Activated T-cell treated with anti-CD3 and anti-CD28 coated beads, Interleukin-2, amount 50 U/mL, for 1 hour (primary cell): ENCODE results near the gene SMAP1.

Experiments
- DNase-seq: peaks from one replicate; pipeline ENCODE4 v3.0.0-alpha.2; 2020

The SMAP1 gene

DNA sequence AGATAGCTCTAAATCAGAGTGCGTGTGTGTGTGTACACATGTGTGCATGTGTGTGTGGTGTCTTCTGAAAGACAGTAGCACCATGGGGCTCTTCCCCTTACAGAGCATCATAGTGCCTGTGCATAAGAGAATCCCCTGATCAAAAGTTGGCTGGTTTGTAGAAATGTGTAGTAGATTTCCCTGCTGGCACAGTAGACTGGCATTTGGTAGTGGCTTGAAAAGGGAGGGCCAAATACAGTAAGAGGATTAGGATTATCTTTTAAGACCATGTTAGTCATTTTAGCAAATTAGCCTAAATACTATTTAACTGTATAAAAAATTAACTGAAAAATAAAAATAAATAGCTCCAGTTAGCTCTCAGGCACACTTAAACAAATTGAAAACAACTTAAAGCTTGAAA is 176.6 kb downstream of the SMAP1 start:
- no peak for DNase-seq

DNA sequence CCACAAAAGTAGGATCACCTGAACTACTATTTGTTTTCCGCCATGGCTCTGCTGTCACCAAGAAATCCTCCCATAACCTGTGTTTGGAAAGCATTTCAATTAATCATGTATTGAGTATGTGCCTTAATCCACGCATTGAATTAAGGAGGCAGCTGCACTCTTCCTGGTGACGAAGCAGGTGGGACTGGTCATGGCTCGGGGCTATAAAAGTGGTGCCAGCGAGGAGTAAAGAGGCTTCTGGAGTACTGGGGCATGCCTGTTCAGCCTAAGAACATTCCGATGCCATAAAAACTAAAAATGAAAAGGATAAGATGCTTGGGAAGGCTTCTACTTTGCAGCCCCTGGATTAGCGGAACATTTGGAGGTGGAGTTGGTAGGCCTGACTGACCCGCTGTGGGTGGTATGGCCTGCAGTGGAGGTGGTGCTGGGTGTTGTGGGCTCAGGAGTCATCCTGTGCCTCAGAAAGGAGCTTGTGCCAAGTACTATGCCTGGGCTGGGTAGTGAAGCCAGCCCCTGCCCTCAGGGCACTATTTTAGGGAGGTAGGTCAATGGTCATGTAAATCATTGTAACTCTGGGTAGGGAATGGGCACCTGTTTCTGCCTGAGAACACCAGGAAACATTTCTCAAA is 178.6 kb downstream of the SMAP1 start:
- DNase-seq: no peak

DNA sequence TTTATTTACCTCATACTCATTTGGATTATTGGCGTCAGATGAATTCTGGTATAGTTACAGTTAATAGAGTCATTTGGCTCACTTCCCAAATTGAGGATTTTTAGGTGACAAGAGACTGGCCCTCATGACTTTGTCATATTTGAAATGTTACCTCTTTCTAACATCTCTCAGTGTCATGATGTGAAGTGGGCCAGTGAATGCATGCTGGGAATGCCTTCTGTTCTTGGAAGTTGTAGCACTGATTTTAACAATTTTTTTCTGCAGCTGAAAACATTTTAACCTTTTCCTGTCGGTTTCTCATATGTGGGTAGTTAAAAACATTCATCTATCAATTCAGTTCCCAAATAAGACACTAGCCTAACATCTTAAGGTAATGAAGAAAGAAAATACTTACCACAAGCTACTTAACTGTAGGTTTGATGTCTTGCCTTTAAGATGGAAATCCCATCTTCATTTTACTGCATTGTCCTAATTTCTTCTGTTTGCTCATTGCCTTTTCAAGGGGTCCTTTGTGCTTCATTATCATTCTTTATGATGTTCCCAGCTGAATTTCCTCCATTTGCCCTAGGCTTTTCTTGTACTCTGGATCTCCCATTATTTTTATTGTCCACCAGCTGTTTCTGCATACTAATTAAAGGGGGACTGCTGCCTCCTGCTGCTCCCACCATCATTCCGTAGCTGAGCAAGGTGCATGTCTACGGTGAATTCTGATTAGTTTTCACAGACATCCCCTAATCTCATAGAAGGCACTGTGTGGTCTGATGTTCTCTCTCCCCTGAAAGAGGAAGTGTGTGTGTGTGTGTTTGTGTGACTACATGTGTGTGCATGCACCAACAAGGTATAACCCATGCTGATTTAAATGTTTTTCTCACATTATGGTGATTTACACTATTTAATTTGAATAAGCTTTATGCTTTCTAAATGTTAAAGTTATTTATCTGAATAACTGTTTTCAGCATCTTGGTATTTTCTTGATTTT is 179.7 kb downstream of the SMAP1 start:
- no peak for DNase-seq

DNA sequence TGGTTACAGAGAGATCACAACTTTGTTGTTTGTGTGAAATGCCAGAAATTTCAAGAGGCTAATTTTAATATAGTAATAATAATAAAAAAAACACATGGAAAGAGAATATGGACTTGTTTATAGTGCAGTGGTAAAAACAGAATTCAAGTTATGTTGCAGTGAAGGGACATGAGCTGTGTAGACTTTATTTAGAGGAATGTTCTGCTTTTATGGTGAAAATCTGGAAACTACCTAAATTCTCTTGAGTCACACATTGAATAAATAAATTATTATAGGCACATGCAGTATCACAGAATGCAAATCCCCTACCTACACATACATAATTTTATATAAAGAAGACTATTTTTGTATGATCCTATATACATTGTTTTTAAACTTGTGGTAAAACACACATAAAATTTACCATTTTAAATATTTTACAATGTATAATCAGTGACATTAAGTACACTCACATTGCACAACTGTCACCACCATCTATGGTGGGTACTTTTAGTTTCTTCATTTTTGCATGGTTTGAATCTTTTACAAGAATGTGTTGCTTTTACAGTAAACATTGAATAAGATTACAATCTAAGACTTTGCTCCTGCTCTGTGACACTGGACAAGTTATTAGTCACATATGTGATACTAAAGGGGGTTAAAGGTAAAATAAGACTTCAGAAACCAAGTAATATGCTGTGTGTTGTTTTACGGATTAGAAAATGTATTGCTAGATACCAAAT is 181.8 kb downstream of the SMAP1 start:
- no peak for DNase-seq

GRCh38 chr6:70852667-70853246 is 185.1 kb downstream of the SMAP1 start:
- no peak for DNase-seq

DNA sequence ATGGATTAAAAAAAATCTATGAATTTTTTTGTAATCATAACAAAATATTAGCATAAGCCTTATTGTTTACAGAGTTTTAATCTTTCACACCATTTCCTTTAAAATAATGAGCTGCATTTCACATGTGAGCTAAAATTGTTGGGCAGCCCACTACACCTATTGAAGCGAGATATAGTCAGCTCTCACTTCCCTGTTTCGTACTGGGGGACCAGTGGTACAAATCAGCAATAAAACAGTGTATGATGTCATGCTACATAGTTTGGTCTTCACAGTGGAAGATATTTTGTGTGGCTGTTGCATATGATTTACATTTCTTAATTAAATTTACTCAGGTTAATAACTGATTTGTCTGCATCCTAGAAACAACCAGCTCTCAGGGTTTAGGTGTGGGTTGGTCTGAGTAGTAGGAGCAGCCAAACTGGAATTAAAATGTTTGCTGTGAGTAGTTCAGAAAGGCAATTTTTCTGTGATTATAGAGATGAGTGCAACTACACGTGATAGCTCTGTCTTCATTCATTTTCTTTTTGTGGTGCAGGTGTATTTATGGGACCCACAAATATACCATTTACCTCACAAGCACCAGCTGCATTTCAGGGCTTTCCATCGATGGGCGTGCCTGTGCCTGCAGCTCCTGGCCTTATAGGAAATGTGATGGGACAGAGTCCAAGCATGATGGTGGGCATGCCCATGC is 189.8 kb downstream of the SMAP1 start:
- DNase-seq: no peak

GRCh38 chr6:70860045-70860444 is 192.4 kb downstream of the SMAP1 start:
- no peak for DNase-seq

DNA sequence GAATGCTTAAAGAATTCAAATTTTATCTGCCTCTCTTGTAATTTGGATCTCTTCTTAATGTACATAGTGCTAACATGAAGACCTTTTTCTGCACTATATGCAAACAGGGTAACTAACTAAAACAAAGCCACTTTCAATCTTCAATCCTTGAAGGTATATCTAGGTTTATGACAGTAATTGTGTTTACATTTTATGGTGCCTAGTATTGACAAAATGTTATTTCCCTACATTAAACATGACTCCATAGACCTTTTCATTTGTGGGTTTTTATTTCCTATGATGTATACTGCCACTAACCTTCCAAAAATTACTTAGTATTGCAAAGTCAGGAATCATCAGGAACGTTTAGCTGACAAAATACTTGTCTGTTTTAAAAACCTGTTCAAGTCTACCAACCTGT is 193.2 kb downstream of the SMAP1 start:
- DNase-seq: no peak

DNA sequence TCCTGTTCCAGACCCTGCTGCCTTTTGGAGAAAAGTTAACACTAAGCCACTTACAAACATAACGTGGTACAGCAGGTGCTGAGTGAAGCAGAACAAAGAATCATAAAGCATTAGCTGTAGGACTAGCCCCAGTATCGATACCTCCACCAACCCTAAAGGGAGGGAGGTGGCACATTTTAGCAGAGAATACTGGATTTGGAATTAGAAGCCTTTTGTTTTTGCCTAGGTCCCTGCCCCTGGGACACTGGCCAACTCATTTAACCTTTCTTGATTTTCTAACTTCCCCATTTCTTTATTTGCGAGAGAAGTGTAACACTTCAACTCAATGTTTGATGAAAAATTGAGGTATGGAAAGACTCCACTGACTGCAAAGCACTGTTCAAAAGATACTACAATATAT is 195.7 kb downstream of the SMAP1 start:
- no peak for DNase-seq

- no peak for DNase-seq
These were observed 196.7 kb downstream of the SMAP1 start for GRCh38 chr6:70864401-70864800.

DNA sequence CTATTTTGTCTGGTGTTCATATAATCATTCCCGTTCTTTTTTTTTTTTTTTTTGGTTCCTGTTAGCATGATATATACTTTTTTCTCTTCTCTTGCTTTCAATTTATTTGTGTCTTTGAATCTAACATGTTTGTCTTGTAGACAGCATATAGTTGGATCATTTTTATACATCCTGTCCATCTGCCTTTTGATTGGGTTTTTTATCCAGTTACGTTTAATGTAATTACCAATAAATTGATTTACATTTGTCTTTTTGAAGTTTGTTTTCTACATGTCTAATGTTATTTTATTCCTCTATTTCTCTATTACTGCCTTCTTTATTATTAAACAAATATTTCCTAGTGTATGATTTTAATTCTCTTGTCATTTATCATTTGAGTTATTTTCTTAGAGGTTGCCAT is 204.8 kb downstream of the SMAP1 start:
- DNase-seq: no peak

GRCh38 chr6:70874181-70874913 is 206.7 kb downstream of the SMAP1 start:
- no peak for DNase-seq

- no peak for DNase-seq
These were observed 211.8 kb downstream of the SMAP1 start for GRCh38 chr6:70879496-70879895.

DNA sequence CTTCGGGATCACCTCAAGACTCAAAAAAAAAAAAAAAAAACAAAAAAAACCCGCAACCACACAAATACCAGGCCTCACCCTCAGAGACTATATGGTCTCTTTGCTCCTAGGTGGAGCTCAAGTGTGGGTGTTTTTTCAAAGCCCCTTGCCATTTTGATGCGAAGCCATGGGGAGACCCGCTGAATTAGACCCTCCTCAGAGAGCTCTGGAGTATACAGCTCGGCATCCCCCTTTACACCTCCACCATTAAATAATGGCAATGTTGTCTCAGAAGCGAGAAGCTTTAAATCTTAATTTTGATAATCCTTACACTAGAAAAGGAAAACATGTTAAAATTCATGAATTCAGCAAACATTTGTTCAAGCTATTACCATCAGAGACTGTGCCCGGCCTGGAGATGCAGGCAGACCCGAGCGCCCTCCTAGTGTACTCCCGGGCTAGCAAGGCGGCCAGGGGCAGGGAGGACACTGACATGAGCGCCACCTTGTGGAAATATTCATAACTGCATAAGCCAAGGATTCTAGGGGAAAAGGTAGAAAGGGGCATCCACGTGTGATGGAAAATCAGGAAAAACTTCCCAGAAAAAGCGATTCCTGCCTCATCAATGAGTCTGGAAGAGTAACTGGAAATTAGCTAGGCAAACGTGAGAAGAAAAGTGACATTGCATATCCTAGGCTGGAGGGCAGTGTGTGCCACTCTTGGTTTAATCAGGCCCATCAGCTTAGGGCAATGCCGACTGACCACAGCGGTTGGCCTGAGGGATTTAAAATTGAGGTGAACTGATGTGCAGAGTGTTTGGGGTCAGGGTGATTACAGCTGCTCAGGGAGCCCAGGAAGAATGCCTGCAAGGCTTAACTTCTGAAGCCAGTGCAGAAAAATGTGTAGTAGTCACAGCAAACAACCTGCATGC is 216.6 kb downstream of the SMAP1 start:
- peak; percentile 41 for DNase-seq

DNA sequence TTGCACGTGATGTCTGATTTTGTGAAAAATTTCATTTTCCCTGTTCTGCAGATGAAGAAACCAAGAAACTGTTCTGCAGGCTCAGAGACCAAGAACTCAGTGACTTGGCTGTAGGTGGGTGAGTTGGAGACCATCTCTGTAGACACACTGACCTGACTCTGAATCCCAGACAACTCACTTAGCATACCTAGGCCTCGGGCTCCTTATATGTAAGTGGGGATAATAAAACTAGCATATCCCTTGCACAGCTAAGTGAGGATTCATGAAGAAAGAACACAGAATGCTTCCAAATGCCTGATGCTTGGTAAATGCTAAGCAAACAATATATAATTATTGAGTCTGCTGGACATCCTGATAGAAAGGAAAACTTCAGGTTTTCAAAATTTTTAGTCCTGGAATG is 218.4 kb downstream of the SMAP1 start:
- no peak for DNase-seq

DNA sequence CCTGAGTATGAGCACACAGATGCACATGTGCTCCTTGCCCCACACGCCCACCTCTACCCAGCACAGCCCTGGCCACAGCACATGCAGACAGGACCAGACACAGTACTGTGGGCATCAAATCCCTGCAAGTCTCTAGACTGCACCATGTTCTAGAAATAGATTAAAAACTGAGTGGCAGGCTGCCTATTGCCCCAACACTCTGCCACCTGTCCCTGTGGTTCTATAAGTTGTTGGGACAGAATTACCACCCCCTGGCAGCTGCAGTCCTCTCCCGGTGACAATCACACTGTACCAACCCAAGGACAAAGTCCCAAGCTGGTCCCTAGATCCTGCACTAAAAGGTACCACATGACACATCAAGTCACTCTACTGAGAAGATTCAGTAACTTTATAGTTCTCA is 219.0 kb downstream of the SMAP1 start:
- no peak for DNase-seq

DNA sequence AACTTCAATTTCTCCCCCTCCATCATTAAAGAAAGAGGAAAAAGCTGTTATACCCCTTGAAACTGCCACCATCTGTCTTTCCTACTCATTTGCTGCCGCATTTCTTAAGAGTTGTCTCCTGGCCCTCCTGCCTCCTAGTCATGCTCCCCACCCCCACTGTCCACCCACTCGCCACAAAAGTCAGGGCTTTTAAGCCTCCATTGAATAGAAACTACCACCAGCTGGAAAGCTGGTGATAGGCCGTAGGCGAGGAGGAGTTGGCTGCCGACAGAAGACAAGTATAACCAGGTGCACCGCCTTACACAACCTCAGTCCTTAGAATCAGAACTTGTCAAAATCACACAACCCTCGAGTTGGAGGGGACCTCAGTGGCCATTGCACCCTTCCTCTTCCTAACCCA is 221.6 kb downstream of the SMAP1 start:
- no peak for DNase-seq

DNA sequence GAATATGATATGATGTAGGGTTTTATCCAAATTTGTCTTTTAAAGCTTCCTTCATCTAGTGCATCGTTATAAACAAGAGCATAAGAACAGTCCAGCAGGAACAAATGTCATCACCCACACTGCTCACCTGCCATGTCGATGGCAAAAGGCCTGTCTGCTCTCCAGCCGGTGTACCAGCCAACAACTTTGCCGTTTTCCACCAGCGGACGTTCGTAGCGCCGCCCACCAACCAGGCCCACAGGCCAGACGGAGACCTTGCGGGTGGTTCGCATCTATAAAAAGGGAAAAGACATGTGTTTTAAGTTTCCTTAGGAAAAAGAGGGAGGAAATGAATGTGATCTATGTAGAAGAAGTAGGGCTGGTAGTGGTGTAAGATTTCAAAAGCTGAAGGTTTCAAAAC is 226.3 kb downstream of the SMAP1 start:
- DNase-seq: no peak

DNA sequence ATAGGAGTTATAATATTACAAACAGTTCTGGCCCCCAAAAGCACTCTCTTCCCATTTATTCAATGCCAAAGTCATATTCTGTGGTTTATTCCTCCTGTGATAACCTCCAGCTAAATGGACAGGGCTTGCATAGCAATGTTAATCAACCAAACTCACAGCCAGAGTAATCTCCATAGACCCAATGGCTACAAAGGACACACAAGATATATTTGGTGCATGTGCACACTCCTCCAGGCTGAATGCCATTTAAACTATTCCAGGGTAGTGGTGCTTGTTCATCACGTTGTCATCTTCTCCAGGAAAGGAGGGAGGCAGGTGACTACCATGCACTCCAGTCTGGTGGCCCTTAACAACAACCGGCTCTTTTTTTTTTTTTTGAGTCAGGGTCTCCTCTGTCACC is 232.4 kb downstream of the SMAP1 start:
- no peak for DNase-seq

- DNase-seq: no peak
These were observed 233.6 kb downstream of the SMAP1 start for GRCh38 chr6:70901324-70901723.
